Breast epithelium (tissue), 4 donors: Measurements from ENCODE around the gene FKTN. TPM values are rescaled to one million over a fixed set of nuclear protein-coding genes. Genes with fewer than 3 reads are reported as not detected.

Experiments used
- DNase-seq, 2 donors: peaks; one replicate each; pipeline ENCODE4 v3.0.0-alpha.2; 2019; ENCODE audit warnings: low spot score in 2 of 2
- H3K27ac ChIP-seq, 2 donors: fragments of 200-600 bp; sonication (generic) in 1 of 2; one replicate each; pipeline ENCODE4 v1.5.1; 2016 to 2019; ENCODE audit warnings: mild to moderate bottlenecking in 1 of 2
- H3K27me3 ChIP-seq, 2 donors: fragments of 200-600 bp; sonication (generic) in 1 of 2; one replicate each; pipeline versions ENCODE4 v1.5.1 to v1.6.0; 2017 to 2019; ENCODE audit warnings: control low read depth in 1 of 2, mild to moderate bottlenecking in 1 of 2
- H3K36me3 ChIP-seq: fragments of 200-600 bp; one replicate; pipeline ENCODE4 v1.5.1; 2019
- H3K4me1 ChIP-seq, 2 donors: fragments of 200-600 bp; sonication (generic); one replicate each; pipeline ENCODE4 v1.5.1; 2016 to 2019; ENCODE audit warnings: control low read depth in 1 of 2
- H3K4me3 ChIP-seq, 3 donors: fragments of 200-600 bp; sonication (generic); 1 replicate in 2 of 3; 2 replicates in 1 of 3; pipeline ENCODE4 v1.5.1; 2016 to 2019; ENCODE audit warnings: mild to moderate bottlenecking in 3 of 3, moderate library complexity in 2 of 3
- H3K9me3 ChIP-seq, 2 donors: fragments of 200-600 bp; sonication (generic) in 1 of 2; one replicate each; pipeline ENCODE4 v1.5.1; 2016 to 2019; ENCODE audit warnings: control low read depth in 1 of 2
- CTCF ChIP-seq, 3 donors: fragments of 450-650 bp; IDR thresholded peaks; one replicate each; pipeline ENCODE4 v1.5.1; 2016 to 2017; ENCODE audit warnings: antibody characterized with exemption in 3 of 3, mild to moderate bottlenecking in 3 of 3, moderate library complexity in 3 of 3
- POLR2A ChIP-seq: fragments of 450-650 bp; IDR thresholded peaks from one replicate; pipeline ENCODE4 v1.6.1; 2016; ENCODE audit warnings: antibody characterized with exemption, mild to moderate bottlenecking, moderate library complexity
- POLR2AphosphoS5 ChIP-seq, 3 donors: sonication (generic); formaldehyde crosslinking; IDR thresholded peaks; one replicate each; pipeline ENCODE4 v1.6.1; 2017; ENCODE audit warnings: antibody characterized with exemption in 3 of 3
- intact Hi-C: fragments of 100-400 bp; cut with DNase I; formaldehyde crosslinking; loops from one replicate; pipeline ENCODE4 v1.15.1; 2023; ENCODE audit warnings: low total_unique reads
- total RNA-seq, 3 donors: library from RNA; depleted of rRNA; stranded (reverse); fragments of >200 nt; gene quantifications; one replicate each; pipeline ENCODE4 v1.1.0, GENCODE V29; 2016

The FKTN gene
- total RNA-seq, 3 donors from 2014 or later = 9.4 to 29.0 (median 12.1) TPM

GRCh38 chr9:105531530-105531929, 26.4 kb upstream of the FKTN start:
- intact Hi-C loops = no loop called here
- TF ChIP-seq CTCF (IDR thresholded peaks at IDR 0.05) (no peak), POLR2A (no peak), POLR2AphosphoS5 (IDR thresholded peaks at IDR 0.05) (no peak)
- Histone ChIP-seq H3K4me3 (no peak overlapping the region), H3K27ac (no peak overlapping the region), H3K36me3 (no peaks in the 10 kb centered on the region), H3K9me3 (no peaks in the 10 kb centered on the region), H3K27me3 (no peaks in the 10 kb centered on the region), H3K4me1 (no peaks in the 10 kb centered on the region)
- no peak for DNase-seq

- Histone ChIP-seq H3K27me3 (no peaks in the 10 kb centered on the region), H3K9me3 (no peaks in the 10 kb centered on the region), H3K4me3 (no peak overlapping the region), H3K27ac (no peak overlapping the region), H3K36me3 (no peaks in the 10 kb centered on the region), H3K4me1 (no peaks in the 10 kb centered on the region)
- DNase-seq = no peak
- intact Hi-C loops = no loop called here
- no peak for TF ChIP-seq CTCF (IDR thresholded peaks at IDR 0.05)
- no peak for TF ChIP-seq POLR2AphosphoS5 (IDR thresholded peaks at IDR 0.05)
- no peak for TF ChIP-seq POLR2A
Observed at GRCh38 chr9:105535920-105536668, 21.8 kb upstream of the FKTN start.

- no peak for DNase-seq
- no peak overlapping the region for H3K4me3 ChIP-seq
- no peaks in the 10 kb centered on the region for H3K4me1 ChIP-seq
- H3K36me3 ChIP-seq = no peaks in the 10 kb centered on the region
- TF ChIP-seq CTCF (IDR thresholded peaks at IDR 0.05) (no peak), POLR2A (no peak), POLR2AphosphoS5 (IDR thresholded peaks at IDR 0.05) (no peak)
- no peak overlapping the region for H3K27ac ChIP-seq
- H3K9me3 ChIP-seq = no peaks in the 10 kb centered on the region
- intact Hi-C loops = no loop called here
- H3K27me3 ChIP-seq = no peaks in the 10 kb centered on the region
Observed at GRCh38 chr9:105539452-105539851, 18.5 kb upstream of the FKTN start.

DNA sequence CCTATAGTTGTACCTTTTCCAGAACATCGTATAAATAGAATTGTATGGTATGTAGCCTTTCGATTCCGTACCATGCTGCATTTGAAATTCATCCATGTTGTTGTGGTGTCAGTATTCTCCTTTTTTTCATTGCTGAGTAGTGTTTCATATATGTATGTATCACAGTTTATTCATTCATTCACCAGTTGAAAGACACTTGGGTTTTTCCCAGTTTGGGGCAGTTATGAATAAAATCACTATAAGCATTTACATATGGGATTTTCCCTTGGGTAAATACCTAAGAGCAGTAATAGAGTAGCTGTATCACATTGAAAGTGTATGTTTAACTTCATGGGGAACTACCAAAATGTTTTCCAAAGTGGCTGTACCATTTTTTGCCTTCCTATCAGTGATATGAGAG, 16.1 kb upstream of the FKTN start:
- H3K27me3 ChIP-seq = no peaks in the 10 kb centered on the region
- H3K36me3 ChIP-seq = no peaks in the 10 kb centered on the region
- no peak for TF ChIP-seq CTCF (IDR thresholded peaks at IDR 0.05)
- TF ChIP-seq POLR2AphosphoS5 (IDR thresholded peaks at IDR 0.05) = no peak
- TF ChIP-seq POLR2A = no peak
- H3K9me3 ChIP-seq = no peaks in the 10 kb centered on the region
- intact Hi-C loops = no loop called here
- H3K27ac ChIP-seq = no peak overlapping the region
- no peaks in the 10 kb centered on the region for H3K4me1 ChIP-seq
- H3K4me3 ChIP-seq = no peak overlapping the region
- DNase-seq = no peak

DNA sequence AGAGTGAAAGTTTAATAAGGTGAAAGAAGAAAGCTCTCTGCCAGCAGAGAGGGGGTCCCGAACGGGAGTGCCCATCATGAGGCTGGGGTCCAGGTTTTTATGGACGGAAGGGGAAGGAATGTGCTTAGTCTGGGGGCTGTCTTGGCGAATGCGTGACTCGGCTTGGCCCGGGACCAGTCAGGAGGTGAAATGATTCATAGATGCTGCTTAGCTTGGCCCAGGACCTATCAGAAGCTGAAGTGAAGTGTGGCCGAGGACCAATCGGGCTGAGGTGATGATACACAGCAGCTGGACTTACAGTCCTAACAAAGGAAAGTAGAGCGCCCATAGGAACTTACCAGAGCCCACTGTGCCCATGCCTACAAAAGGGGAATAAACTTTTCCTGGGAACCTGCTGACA, 3.9 kb upstream of the FKTN start:
- Histone ChIP-seq H3K4me1 (no peaks in the 10 kb centered on the region), H3K27ac (no peak overlapping the region), H3K36me3 (no peaks in the 10 kb centered on the region), H3K27me3 (no peaks in the 10 kb centered on the region), H3K4me3 (no peak overlapping the region), H3K9me3 (no peaks in the 10 kb centered on the region)
- DNase-seq = no peak
- no peak for TF ChIP-seq CTCF (IDR thresholded peaks at IDR 0.05)
- no peak for TF ChIP-seq POLR2A
- no peak for TF ChIP-seq POLR2AphosphoS5 (IDR thresholded peaks at IDR 0.05)
- intact Hi-C loops = no loop called here
